Activated CD4-positive, alpha-beta memory T cell treated with anti-CD3 and anti-CD28 coated beads for 36 hours (primary cell): ENCODE results near the gene BTF3L4. TPM values are rescaled to one million over a fixed set of nuclear protein-coding genes. Genes with fewer than 3 reads are reported as not detected.
"Not testable (repeated sequence)": the region's sequence is repeated elsewhere in the genome, so short reads cannot be mapped to it uniquely, and the experiment has no call there.

ENCODE experiments used
- CTCF ChIA-PET: fragments of 350-600 bp; sonication (Branson Sonifier 250); formaldehyde crosslinking; loops from one replicate; lab custom pipeline; 2021; ENCODE audit warnings: antibody characterized with exemption, inconsistent platforms; lab: Charles Lee
- POLR2A ChIA-PET: fragments of 350-600 bp; sonication (Branson Sonifier 250); formaldehyde crosslinking; loops from one replicate; lab custom pipeline; 2021; ENCODE audit warnings: antibody characterized with exemption; lab: Charles Lee
- DNase-seq: peaks from one replicate; pipeline ENCODE4 v3.0.0-alpha.2; 2020
- H3K27ac Mint-ChIP-seq: one replicate; pipeline ENCODE4 v1.8.0; 2021; ENCODE audit warnings: mixed read lengths
- H3K27me3 Mint-ChIP-seq: one replicate; pipeline ENCODE4 v1.8.0; 2021; ENCODE audit warnings: mixed read lengths
- H3K36me3 Mint-ChIP-seq: one replicate; pipeline ENCODE4 v1.8.0; 2021; ENCODE audit warnings: mixed read lengths
- H3K4me1 Mint-ChIP-seq: one replicate; pipeline ENCODE4 v1.8.0; 2021; ENCODE audit warnings: low read depth, mixed read lengths
- H3K4me3 Mint-ChIP-seq: one replicate; pipeline ENCODE4 v1.8.0; 2021; ENCODE audit warnings: mild to moderate bottlenecking, mixed read lengths
- H3K9me3 Mint-ChIP-seq: one replicate; pipeline ENCODE4 v1.8.0; 2021; ENCODE audit warnings: mixed read lengths
- intact Hi-C: fragments of 100-400 bp; cut with micrococcal nuclease; formaldehyde crosslinking; loops from one replicate; pipeline ENCODE4 v1.15.1; 2023
- total RNA-seq, 2 experiments: library from RNA; stranded (reverse); gene quantifications; one replicate each; pipeline ENCODE4 v1.2.3, GENCODE V29; 2021

BTF3L4 gene
- total RNA-seq, 2 experiments from 2014 or later: 32.5 to 35.2 TPM

DNA sequence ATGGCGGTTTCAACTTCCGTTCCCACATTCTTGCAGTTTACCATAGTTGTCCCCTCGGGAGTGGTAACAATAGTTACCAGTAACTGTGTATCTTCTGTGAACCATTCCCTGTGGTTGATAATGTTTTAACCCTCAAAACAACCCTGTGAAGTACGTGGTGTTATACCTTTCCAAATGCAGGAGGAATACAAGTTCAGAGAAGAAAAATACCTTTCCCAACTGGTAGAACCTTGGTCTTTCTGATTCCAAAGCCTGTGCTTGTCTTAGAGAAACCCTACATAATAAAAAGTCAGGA lies 789 bp downstream of the BTF3L4 start:
- intact Hi-C loops: loop anchor here (1.0 to 10.0 kb wide), 6 partner anchors 24 to 578 kb away; partner anchors contain the start of genes CC2D1B, KTI12, ORC1 and PRPF38A
- Mint-ChIP-seq H3K27ac (peak overlapping the region; percentile 98), H3K4me3 (peak overlapping the region; percentile 94), H3K27me3 (no peaks in the 10 kb centered on the region), H3K36me3 (peaks cover 24% of the 10 kb centered on the region), H3K9me3 (no peaks in the 10 kb centered on the region), H3K4me1 (peaks cover 53% of the 10 kb centered on the region)
- ChIA-PET POLR2A (interaction anchor here (0.8 to 2.6 kb wide), 5 partner anchors 21 to 646 kb away, joined by 3 to 15 read pairs (median 4); partner anchors contain the start of genes KTI12 and ZFYVE9), CTCF (interaction anchor here (0.9 to 2.3 kb wide), 3 partner anchors 23 to 646 kb away, joined by 3 to 5 read pairs (median 3); partner anchors contain the start of gene KTI12)
- no peak for DNase-seq

DNA sequence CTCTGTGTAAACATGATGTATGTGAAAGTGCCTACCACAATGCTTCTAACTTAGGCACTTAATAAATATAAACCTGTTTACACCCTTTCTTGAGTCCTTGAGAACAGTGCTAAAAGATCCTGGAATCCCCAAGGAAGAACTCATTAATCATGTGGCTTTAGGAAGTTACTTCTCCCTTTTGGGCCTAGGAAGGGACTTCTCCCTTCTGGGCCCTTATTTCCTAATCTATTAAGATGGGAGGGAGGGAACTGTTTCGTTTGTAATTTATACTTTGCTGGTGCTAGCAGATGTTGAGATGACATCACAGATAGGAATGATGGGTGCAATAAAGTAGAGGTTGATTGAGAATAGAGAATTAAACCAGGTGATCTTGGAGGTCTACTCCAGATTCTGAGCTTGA lies 1.2 kb downstream of the BTF3L4 start:
- intact Hi-C loops: loop anchor here (2.0 to 10.0 kb wide), 2 partner anchors 84 to 578 kb away; partner anchors contain the start of gene SHISAL2A
- H3K9me3 Mint-ChIP-seq: no peaks in the 10 kb centered on the region
- H3K4me3 Mint-ChIP-seq: peak overlapping the region; percentile 94
- CTCF ChIA-PET: interaction anchor here (1.5 kb wide), 1 partner anchor 178 kb away, joined by 3 read pairs; no protein-coding TSS in a partner anchor
- peaks cover 49% of the 10 kb centered on the region for H3K4me1 Mint-ChIP-seq
- no peak for DNase-seq
- no peaks in the 10 kb centered on the region for H3K27me3 Mint-ChIP-seq
- peaks cover 20% of the 10 kb centered on the region for H3K36me3 Mint-ChIP-seq
- peak overlapping the region; percentile 98 for H3K27ac Mint-ChIP-seq
- POLR2A ChIA-PET: interaction anchor here (2.6 kb wide), 1 partner anchor 24 kb away, joined by 15 read pairs; the partner anchor contains the start of gene KTI12

DNA sequence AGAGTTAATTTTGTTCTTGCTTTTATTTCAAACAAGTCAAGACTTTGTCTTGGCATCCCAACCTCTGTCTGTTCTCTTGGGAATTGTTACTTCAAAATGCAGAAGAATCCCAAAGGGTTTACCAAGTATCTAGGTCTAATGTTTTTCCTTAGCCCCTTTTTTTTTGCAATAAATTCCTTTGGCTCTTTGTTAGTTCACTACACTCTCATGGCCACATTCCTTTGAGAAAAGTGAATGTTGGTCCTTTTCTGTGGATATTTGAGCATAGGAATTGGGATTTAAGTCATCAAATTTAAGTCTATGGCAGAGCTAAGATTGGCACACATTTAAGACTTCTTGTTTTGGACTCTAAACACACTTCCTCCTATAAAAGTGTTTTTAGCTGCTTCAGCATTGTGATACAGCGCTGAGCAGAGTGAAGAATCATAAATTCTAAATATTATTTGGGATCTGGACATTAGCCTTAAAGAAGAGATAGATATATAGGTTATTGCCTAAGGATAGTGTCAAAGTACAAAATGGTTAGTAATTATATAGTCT lies 1.9 kb downstream of the BTF3L4 start:
- peak overlapping the region; percentile 94 for H3K4me3 Mint-ChIP-seq
- CTCF ChIA-PET: interaction anchor here (1.5 kb wide), 1 partner anchor 178 kb away, joined by 3 read pairs; no protein-coding TSS in a partner anchor
- POLR2A ChIA-PET: no interaction called here

DNA sequence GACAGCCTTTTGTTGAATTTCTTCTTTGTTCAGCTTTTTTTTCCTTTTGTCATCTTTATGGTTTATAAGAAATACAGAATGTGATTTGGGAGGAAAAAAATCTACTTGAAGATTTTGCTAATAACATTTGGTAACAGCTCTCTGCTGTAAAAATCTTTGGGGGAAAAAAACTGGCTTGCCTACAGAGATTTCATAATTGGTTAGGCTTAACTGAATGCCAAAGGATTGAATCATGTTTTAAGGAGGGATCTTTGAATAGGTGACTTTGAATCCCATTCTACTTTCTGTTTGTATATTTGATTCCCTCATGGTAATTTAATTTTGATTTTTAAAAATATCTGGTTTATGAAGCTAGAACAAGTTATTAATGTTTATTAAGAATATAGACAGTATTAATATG lies 3.2 kb downstream of the BTF3L4 start:
- Mint-ChIP-seq H3K27ac (peak overlapping the region; percentile 10), H3K9me3 (no peaks in the 10 kb centered on the region), H3K36me3 (peaks cover 31% of the 10 kb centered on the region), H3K4me3 (no peak overlapping the region), H3K27me3 (no peaks in the 10 kb centered on the region), H3K4me1 (peaks cover 36% of the 10 kb centered on the region)
- ChIA-PET CTCF (no interaction called here), POLR2A (interaction anchor here (0.6 kb wide), 1 partner anchor 23 kb away, joined by 3 read pairs; no protein-coding TSS in a partner anchor)
- intact Hi-C loops: loop anchor here (10.0 kb wide), 1 partner anchor 575 kb away; the partner anchor contains the start of gene SHISAL2A
- DNase-seq: no peak

More for the DNA sequence above, 1.9 kb downstream of the BTF3L4 start:
- DNase-seq: no peak
- intact Hi-C loops: loop anchor here (2.0 to 10.0 kb wide), 2 partner anchors 83 to 577 kb away; partner anchors contain the start of gene SHISAL2A
- H3K9me3 Mint-ChIP-seq: no peaks in the 10 kb centered on the region
- peaks cover 43% of the 10 kb centered on the region for H3K4me1 Mint-ChIP-seq
- H3K36me3 Mint-ChIP-seq: peaks cover 25% of the 10 kb centered on the region
- H3K27me3 Mint-ChIP-seq: no peaks in the 10 kb centered on the region
- H3K27ac Mint-ChIP-seq: no peak overlapping the region

DNA sequence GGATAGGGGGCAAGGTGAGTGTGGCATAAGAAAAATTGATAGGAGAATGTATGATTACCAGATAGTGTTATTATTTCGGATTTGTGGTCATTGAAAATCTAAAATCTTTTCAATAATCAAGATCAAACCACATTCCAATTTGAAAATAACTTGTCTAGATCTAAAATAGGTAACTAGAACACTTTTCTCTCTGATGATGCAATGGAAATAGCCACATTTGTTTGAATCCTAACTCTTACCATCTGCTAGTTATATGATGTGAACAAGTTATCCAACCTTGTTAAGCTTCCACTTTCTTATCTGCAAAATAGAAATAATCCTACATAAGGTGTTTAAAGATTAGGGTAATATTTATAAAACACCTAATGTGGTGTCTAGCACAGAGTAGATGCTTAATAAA lies 3.8 kb downstream of the BTF3L4 start:
- Mint-ChIP-seq H3K9me3 (no peaks in the 10 kb centered on the region), H3K36me3 (peaks cover 30% of the 10 kb centered on the region), H3K27me3 (no peaks in the 10 kb centered on the region), H3K4me1 (peaks cover 36% of the 10 kb centered on the region), H3K27ac (no peak overlapping the region), H3K4me3 (no peak overlapping the region)
- CTCF ChIA-PET: no interaction called here
- intact Hi-C loops: loop anchor here (10.0 kb wide), 1 partner anchor 575 kb away; the partner anchor contains the start of gene SHISAL2A
- no peak for DNase-seq
- POLR2A ChIA-PET: interaction anchor here (1.3 kb wide), 1 partner anchor 80 kb away, joined by 3 read pairs; no protein-coding TSS in a partner anchor

DNA sequence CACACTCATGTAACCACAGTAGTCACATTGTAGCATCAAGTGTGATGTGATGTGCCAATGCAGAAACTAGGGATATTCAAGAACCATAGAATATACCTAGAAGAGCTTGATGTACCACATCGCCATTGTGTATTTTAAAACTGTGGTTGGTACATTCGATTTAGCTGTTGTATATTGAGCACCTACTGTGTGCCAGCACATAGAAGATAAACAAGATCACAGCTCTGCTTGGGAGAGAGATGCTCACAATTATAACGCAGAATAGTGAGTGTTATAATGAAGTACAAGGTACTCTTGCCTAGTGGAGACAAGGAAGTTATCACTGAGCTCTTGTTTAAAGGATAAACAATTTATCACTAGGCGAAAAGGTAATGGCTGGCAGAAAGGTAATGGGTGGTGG lies 4.7 kb downstream of the BTF3L4 start:
- POLR2A ChIA-PET: interaction anchor here (0.6 to 1.3 kb wide), 2 partner anchors 79 to 468 kb away, joined by 3 read pairs; no protein-coding TSS in a partner anchor
- peaks cover 36% of the 10 kb centered on the region for H3K4me1 Mint-ChIP-seq
- no peak overlapping the region for H3K4me3 Mint-ChIP-seq
- CTCF ChIA-PET: no interaction called here
- H3K36me3 Mint-ChIP-seq: peaks cover 27% of the 10 kb centered on the region
- DNase-seq: no peak
- H3K27ac Mint-ChIP-seq: no peak overlapping the region
- H3K27me3 Mint-ChIP-seq: no peaks in the 10 kb centered on the region
- H3K9me3 Mint-ChIP-seq: no peaks in the 10 kb centered on the region
- intact Hi-C loops: no loop called here

DNA sequence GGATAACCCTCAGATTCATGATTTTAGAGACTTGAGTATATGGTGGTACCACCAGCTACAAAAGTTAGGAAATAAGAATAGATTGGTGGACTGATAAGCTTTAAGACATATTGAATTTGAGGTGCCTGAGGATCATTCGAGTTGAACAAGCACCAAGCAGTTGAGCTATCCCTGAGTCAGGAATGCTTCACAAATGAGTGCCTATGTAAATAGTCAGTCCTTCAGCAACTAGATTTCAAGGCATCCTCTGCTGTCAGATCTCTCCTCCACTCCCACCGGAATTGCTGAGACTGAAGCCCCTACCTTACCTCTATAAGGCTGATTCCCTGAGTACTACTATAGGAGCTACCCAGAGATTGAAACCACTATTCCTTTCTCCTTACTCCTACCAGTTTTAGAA lies 7.1 kb downstream of the BTF3L4 start:
- Mint-ChIP-seq H3K4me3 (no peak overlapping the region), H3K9me3 (no peaks in the 10 kb centered on the region), H3K27ac (no peak overlapping the region), H3K4me1 (peaks cover 25% of the 10 kb centered on the region), H3K36me3 (peaks cover 25% of the 10 kb centered on the region), H3K27me3 (no peaks in the 10 kb centered on the region)
- intact Hi-C loops: no loop called here
- CTCF ChIA-PET: no interaction called here
- no peak for DNase-seq
- POLR2A ChIA-PET: no interaction called here

DNA sequence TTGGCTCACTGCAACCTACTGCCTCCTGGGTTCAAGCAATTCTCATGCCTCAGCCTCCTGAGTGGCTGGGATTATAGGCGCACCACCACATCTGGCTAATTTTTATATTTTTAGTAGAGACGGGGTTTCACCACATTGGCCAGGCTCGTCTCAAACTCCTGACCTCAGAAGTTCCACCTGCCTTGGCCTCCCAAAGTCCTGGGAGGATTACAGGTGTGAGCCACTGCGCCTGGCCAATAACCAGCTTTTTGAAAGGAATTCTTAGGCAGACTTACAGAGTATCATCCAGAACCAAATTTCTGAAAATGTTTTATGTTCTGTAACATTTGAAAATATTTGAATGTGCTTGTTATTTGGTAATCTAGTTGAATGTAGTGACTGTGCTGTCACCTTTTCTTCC lies 14.6 kb downstream of the BTF3L4 start:
- Mint-ChIP-seq H3K4me1 (peaks cover 8% of the 10 kb centered on the region), H3K4me3 (no peak overlapping the region), H3K27me3 (no peaks in the 10 kb centered on the region), H3K9me3 (no peaks in the 10 kb centered on the region), H3K36me3 (peaks cover 13% of the 10 kb centered on the region), H3K27ac (no peak overlapping the region)
- CTCF ChIA-PET: no interaction called here
- POLR2A ChIA-PET: no interaction called here
- intact Hi-C loops: no loop called here
- no peak for DNase-seq

DNA sequence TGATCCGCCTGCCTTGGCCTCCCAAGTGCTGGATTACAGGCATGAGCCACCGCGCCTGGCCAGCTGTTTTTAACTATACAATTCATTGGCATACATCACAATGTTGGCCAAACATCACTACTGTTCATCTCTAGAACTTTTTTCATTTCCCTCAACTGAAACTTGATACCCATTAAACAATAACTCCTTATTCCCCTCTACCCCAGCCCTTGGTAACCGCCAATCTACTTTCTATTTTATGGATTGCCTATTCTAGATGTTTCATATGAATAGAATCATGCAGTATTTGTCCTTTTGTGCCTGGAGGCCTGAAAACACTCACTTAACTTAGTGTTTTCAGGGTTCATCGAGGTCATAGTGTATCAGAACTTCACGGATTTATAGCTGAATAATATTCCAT lies 16.2 kb downstream of the BTF3L4 start:
- no peak overlapping the region for H3K4me3 Mint-ChIP-seq
- POLR2A ChIA-PET: no interaction called here
- CTCF ChIA-PET: no interaction called here
- intact Hi-C loops: no loop called here
- no peak overlapping the region for H3K27ac Mint-ChIP-seq
- no peak for DNase-seq
- no peaks in the 10 kb centered on the region for H3K27me3 Mint-ChIP-seq
- no peaks in the 10 kb centered on the region for H3K9me3 Mint-ChIP-seq
- H3K4me1 Mint-ChIP-seq: peaks cover 8% of the 10 kb centered on the region
- H3K36me3 Mint-ChIP-seq: peaks cover 13% of the 10 kb centered on the region

DNA sequence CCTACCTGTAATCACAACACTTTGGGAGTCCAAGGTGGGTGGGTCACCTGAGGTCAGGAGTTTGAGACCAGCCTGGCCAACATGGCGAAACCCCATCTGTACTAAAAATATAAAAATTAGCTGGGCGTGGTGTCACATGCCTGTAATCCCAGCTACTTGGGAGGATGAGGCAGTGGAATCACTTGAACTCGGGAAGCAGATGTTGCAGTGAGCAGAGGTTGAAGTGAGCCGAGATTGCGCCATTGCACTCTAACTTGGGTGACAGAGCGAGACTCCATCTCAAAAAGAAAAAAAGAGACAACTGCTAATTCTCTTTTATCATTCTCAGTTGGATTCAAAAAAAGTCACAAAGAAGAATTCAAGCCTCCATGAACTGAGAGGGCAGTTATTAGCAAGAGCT lies 21.2 kb downstream of the BTF3L4 start:
- H3K4me1 Mint-ChIP-seq, intact Hi-C loops: not testable (repeated sequence)
- POLR2A ChIA-PET: interaction anchor here (0.6 kb wide), 1 partner anchor 19 kb away, joined by 3 read pairs; no protein-coding TSS in a partner anchor

DNA sequence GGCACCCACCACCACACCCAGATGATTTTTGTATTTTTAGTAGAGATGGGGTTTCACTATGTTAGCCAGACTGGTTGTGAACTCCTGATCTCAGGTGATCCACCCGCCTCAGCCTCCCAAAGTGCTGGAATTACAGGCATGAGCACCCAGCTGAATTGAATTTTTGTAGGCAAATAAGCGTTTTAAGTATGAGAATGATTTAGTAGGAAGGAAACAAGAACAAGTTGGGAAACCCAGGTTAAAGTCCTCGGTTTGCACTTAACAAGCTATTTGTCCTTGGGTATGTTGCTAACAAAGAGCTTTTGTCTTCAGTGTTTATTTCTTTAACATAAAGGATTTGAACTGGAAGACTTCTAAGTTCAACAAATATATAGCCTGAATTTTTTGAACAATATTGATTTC lies 23.9 kb downstream of the BTF3L4 start:
- intact Hi-C loops: no loop called here
- Mint-ChIP-seq H3K4me3 (no peak overlapping the region), H3K27me3 (no peaks in the 10 kb centered on the region), H3K27ac (no peak overlapping the region), H3K9me3 (no peaks in the 10 kb centered on the region), H3K4me1 (peaks cover 5% of the 10 kb centered on the region), H3K36me3 (peaks cover 5% of the 10 kb centered on the region)
- CTCF ChIA-PET: no interaction called here
- no peak for DNase-seq
- POLR2A ChIA-PET: no interaction called here

More for the DNA sequence above, 21.2 kb downstream of the BTF3L4 start:
- DNase-seq, CTCF ChIA-PET, H3K36me3 Mint-ChIP-seq, H3K4me3 Mint-ChIP-seq, H3K9me3 Mint-ChIP-seq, H3K27ac Mint-ChIP-seq, H3K27me3 Mint-ChIP-seq: not testable (repeated sequence)

DNA sequence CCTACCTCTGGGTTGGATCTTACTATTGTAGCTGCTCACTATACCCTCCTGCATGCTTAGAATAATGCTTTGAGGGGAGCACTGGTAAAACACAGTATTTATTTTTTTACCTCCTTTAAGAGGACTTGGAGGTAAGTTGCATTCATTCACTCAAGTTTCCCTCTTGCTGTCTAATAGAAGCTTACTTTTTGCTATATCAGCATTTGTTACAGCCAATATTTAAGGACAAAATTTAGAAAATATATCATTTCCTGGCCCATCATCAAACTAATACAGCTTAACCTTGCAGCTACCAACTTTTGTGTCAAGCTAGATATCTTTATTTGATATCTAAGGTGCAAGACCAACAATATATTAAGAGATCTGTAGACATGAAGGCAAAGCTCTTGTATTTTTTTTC lies 31.8 kb downstream of the BTF3L4 start:
- peaks cover 26% of the 10 kb centered on the region for H3K36me3 Mint-ChIP-seq
- POLR2A ChIA-PET, H3K4me1 Mint-ChIP-seq, intact Hi-C loops, H3K4me3 Mint-ChIP-seq, CTCF ChIA-PET, H3K27ac Mint-ChIP-seq, DNase-seq, H3K9me3 Mint-ChIP-seq, H3K27me3 Mint-ChIP-seq: not testable (repeated sequence)
